Liver (tissue), 9 donors: ENCODE data around the gene WNT16. TPM values are rescaled to one million over a fixed set of nuclear protein-coding genes. Genes with fewer than 3 reads are reported as not detected.

Experiments used
- DNase-seq: peaks from one replicate; pipeline ENCODE4 v3.0.0-alpha.2; 2017; ENCODE audit warnings: low spot score
- H3K27ac ChIP-seq, 2 donors: one replicate each; pipeline ENCODE4 v1.7.0; 2013; ENCODE audit warnings: inconsistent platforms in 2 of 2, low read length in 2 of 2, control low read depth in 1 of 2, low read depth in 1 of 2, mild to moderate bottlenecking in 1 of 2
- H3K27me3 ChIP-seq, 4 donors: one replicate each; pipeline versions ENCODE4 v1.6.1 to v1.7.0; 2013; ENCODE audit warnings: low read length in 3 of 4, inconsistent platforms in 1 of 4, mild to moderate bottlenecking in 1 of 4, moderate library complexity in 1 of 4; ENCODE audit not compliant: control insufficient read depth in 4 of 4, insufficient read depth in 4 of 4
- H3K36me3 ChIP-seq, 4 donors: one replicate each; pipeline versions ENCODE4 v1.6.1 to v1.7.0; 2013; ENCODE audit warnings: low read length in 3 of 4, mild to moderate bottlenecking in 3 of 4, low read depth in 1 of 4, moderate library complexity in 1 of 4; ENCODE audit not compliant: control insufficient read depth in 4 of 4, insufficient read depth in 3 of 4
- H3K4me1 ChIP-seq, 4 donors: one replicate each; pipeline versions ENCODE4 v1.6.1 to v1.7.0; 2013; ENCODE audit warnings: low read length in 3 of 4, mild to moderate bottlenecking in 3 of 4, moderate library complexity in 1 of 4; ENCODE audit not compliant: control insufficient read depth in 4 of 4, insufficient read depth in 4 of 4
- H3K4me3 ChIP-seq, 3 donors: one replicate each; pipeline versions ENCODE4 v1.6.1 to v1.7.0; 2013; ENCODE audit warnings: low read length in 3 of 3, control low read depth in 1 of 3, low read depth in 1 of 3, mild to moderate bottlenecking in 1 of 3
- H3K9ac ChIP-seq, 2 donors: one replicate each; pipeline ENCODE4 v1.7.0; 2013; ENCODE audit warnings: low read length in 2 of 2, mild to moderate bottlenecking in 2 of 2, moderate library complexity in 2 of 2, control low read depth in 1 of 2, low read depth in 1 of 2
- H3K9me3 ChIP-seq, 4 donors: one replicate each; pipeline versions ENCODE4 v1.6.1 to v1.7.0; 2013; ENCODE audit warnings: low read length in 3 of 4; ENCODE audit not compliant: control insufficient read depth in 4 of 4
- FOXA1 ChIP-seq: IDR thresholded peaks from 2 replicates; pipeline ENCODE4 v1.6.1; 2016; ENCODE audit warnings: antibody characterized with exemption
- FOXA2 ChIP-seq: IDR thresholded peaks from 2 replicates; pipeline ENCODE4 v1.6.1; 2016; ENCODE audit warnings: antibody characterized with exemption
- GABPA ChIP-seq, 2 donors: IDR thresholded peaks in 1 of 2; conservative IDR thresholded peaks in 1 of 2; 2 replicates each; pipeline ENCODE4 v1.6.1; 2016; ENCODE audit warnings: antibody characterized with exemption in 2 of 2, mild to moderate bottlenecking in 1 of 2, moderate library complexity in 1 of 2
- HNF4A ChIP-seq, 2 donors: conservative IDR thresholded peaks; 2 replicates each; pipeline ENCODE4 v1.6.1; 2016; ENCODE audit warnings: antibody characterized with exemption in 2 of 2, mild to moderate bottlenecking in 2 of 2
- HNF4G ChIP-seq: IDR thresholded peaks from 2 replicates; pipeline ENCODE4 v1.6.1; 2016; ENCODE audit warnings: antibody characterized with exemption
- JUND ChIP-seq, 2 donors: IDR thresholded peaks; 2 replicates each; pipeline ENCODE4 v1.6.1; 2016; ENCODE audit warnings: antibody characterized with exemption in 2 of 2
- NR2F2 ChIP-seq: IDR thresholded peaks from 2 replicates; pipeline ENCODE4 v1.6.1; 2016; ENCODE audit warnings: antibody characterized with exemption
- RAD21 ChIP-seq, 2 donors: IDR thresholded peaks; 2 replicates each; pipeline ENCODE4 v1.6.1; 2016; ENCODE audit warnings: antibody characterized with exemption in 2 of 2, mild to moderate bottlenecking in 2 of 2
- SP1 ChIP-seq: IDR thresholded peaks from 2 replicates; pipeline ENCODE4 v1.6.1; 2018; ENCODE audit warnings: antibody characterized with exemption, mild to moderate bottlenecking
- TAF1 ChIP-seq: conservative IDR thresholded peaks from 2 replicates; pipeline ENCODE4 v1.6.1; 2016; ENCODE audit warnings: antibody characterized with exemption, mild to moderate bottlenecking
- YY1 ChIP-seq: IDR thresholded peaks from 2 replicates; pipeline ENCODE4 v1.6.1; 2016; ENCODE audit warnings: antibody characterized with exemption, mild to moderate bottlenecking
- WGBS: extraction: QIAGEN DNeasy Blood & Tissue Kit; methylation state at CpG from one replicate; pipeline ENCODE4 v1.1.7; 2013; 5-methylcytosine and 5-hydroxymethylcytosine counted together
- polyA plus RNA-seq, 2 donors: library from polyadenylated mRNA; stranded (reverse) in 1 of 2; unstranded in 1 of 2; fragments of 200-250 nt in 1 of 2; fragments of >200 nt in 1 of 2; fragmentation: Nextera tagmentation in 1 of 2; extraction: Ambion mirVana in 1 of 2; gene quantifications; one replicate each; pipeline versions ENCODE4 v1.2.1 to v1.2.3, GENCODE V29; 2013 to 2015
- total RNA-seq, 2 donors: library from RNA; depleted of rRNA; stranded (reverse); fragments of >200 nt; gene quantifications; one replicate each; pipeline ENCODE4 v1.2.3, GENCODE V29; 2014
- TF ChIP-seq, protein P1 (sequence below): IDR thresholded peaks from 2 replicates; pipeline ENCODE4 v1.6.1; 2016; ENCODE audit warnings: antibody characterized with exemption
- TF ChIP-seq, protein P2 (sequence below): IDR thresholded peaks from 2 replicates; pipeline ENCODE4 v1.6.1; 2016; ENCODE audit warnings: antibody characterized with exemption, mild to moderate bottlenecking
- TF ChIP-seq, protein P3 (sequence below): fragments of 150-350 bp; IDR thresholded peaks from 2 replicates; pipeline ENCODE4 v1.5.1; 2017; ENCODE audit warnings: improper control_type of control experiment, low read depth, low read length; ENCODE audit not compliant: missing input control
- TF ChIP-seq, protein P4 (sequence below): IDR thresholded peaks from 2 replicates; pipeline ENCODE4 v1.6.1; 2016; ENCODE audit warnings: antibody characterized with exemption
- donor health status: healthy.
- donor health status: healthy.
- donor health status: healthy.
- donor health status: healthy.
- donor health status: healthy.

WNT16 gene
- total and polyA plus RNA-seq, 4 donors: not detected

DNA sequence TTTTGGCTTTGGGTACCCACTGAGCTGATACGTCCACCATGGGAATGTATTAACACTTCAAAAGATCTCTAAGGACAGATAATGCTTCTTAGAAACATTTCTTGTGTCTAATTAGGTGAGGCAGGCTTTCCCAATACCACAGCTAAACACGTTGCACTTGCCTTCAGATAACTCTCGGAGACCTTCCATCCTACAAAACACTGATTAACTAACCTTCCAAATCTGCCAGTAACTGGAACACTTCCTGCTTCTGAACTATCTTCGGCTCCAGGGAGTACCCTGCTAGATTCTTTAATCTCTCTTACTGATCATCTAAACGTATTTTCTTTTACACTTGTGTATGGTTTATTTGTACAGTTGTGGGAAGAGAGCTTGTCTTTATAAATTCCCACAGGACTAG is 1.1 kb upstream of the WNT16 start:
- TF ChIP-seq NR2F2 (no peak), FOXA1 (no peak), HNF4G (no peak), GABPA (IDR thresholded peaks at IDR 0.05 in 1 of 2, conservative IDR thresholded peaks at IDR 0.05 in 1 of 2) (no peak), RAD21 (IDR thresholded peaks at IDR 0.05) (no peak), HNF4A (conservative IDR thresholded peaks at IDR 0.05) (no peak)
- TF ChIP-seq, protein P1, sequence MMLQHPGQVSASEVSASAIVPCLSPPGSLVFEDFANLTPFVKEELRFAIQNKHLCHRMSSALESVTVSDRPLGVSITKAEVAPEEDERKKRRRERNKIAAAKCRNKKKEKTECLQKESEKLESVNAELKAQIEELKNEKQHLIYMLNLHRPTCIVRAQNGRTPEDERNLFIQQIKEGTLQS: no peak
- TF ChIP-seq, protein P2, sequence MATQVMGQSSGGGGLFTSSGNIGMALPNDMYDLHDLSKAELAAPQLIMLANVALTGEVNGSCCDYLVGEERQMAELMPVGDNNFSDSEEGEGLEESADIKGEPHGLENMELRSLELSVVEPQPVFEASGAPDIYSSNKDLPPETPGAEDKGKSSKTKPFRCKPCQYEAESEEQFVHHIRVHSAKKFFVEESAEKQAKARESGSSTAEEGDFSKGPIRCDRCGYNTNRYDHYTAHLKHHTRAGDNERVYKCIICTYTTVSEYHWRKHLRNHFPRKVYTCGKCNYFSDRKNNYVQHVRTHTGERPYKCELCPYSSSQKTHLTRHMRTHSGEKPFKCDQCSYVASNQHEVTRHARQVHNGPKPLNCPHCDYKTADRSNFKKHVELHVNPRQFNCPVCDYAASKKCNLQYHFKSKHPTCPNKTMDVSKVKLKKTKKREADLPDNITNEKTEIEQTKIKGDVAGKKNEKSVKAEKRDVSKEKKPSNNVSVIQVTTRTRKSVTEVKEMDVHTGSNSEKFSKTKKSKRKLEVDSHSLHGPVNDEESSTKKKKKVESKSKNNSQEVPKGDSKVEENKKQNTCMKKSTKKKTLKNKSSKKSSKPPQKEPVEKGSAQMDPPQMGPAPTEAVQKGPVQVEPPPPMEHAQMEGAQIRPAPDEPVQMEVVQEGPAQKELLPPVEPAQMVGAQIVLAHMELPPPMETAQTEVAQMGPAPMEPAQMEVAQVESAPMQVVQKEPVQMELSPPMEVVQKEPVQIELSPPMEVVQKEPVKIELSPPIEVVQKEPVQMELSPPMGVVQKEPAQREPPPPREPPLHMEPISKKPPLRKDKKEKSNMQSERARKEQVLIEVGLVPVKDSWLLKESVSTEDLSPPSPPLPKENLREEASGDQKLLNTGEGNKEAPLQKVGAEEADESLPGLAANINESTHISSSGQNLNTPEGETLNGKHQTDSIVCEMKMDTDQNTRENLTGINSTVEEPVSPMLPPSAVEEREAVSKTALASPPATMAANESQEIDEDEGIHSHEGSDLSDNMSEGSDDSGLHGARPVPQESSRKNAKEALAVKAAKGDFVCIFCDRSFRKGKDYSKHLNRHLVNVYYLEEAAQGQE: no peak
- TF ChIP-seq, protein P3, sequence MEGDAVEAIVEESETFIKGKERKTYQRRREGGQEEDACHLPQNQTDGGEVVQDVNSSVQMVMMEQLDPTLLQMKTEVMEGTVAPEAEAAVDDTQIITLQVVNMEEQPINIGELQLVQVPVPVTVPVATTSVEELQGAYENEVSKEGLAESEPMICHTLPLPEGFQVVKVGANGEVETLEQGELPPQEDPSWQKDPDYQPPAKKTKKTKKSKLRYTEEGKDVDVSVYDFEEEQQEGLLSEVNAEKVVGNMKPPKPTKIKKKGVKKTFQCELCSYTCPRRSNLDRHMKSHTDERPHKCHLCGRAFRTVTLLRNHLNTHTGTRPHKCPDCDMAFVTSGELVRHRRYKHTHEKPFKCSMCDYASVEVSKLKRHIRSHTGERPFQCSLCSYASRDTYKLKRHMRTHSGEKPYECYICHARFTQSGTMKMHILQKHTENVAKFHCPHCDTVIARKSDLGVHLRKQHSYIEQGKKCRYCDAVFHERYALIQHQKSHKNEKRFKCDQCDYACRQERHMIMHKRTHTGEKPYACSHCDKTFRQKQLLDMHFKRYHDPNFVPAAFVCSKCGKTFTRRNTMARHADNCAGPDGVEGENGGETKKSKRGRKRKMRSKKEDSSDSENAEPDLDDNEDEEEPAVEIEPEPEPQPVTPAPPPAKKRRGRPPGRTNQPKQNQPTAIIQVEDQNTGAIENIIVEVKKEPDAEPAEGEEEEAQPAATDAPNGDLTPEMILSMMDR: no peak
- Histone ChIP-seq H3K36me3 (no peaks in the 10 kb centered on the region), H3K9ac (no peak overlapping the region), H3K4me3 (no peak overlapping the region), H3K27ac (no peak overlapping the region), H3K4me1 (peaks cover 0 to 18% (median 12%) of the 10 kb centered on the region in 4 donors), H3K9me3 (no peaks in the 10 kb centered on the region), H3K27me3 (peaks cover 0 to 12% (median 0%) of the 10 kb centered on the region in 4 donors)
- no peak for DNase-seq
- 50% methylated on average over 5 of the region's 5 CpGs for WGBS

DNA sequence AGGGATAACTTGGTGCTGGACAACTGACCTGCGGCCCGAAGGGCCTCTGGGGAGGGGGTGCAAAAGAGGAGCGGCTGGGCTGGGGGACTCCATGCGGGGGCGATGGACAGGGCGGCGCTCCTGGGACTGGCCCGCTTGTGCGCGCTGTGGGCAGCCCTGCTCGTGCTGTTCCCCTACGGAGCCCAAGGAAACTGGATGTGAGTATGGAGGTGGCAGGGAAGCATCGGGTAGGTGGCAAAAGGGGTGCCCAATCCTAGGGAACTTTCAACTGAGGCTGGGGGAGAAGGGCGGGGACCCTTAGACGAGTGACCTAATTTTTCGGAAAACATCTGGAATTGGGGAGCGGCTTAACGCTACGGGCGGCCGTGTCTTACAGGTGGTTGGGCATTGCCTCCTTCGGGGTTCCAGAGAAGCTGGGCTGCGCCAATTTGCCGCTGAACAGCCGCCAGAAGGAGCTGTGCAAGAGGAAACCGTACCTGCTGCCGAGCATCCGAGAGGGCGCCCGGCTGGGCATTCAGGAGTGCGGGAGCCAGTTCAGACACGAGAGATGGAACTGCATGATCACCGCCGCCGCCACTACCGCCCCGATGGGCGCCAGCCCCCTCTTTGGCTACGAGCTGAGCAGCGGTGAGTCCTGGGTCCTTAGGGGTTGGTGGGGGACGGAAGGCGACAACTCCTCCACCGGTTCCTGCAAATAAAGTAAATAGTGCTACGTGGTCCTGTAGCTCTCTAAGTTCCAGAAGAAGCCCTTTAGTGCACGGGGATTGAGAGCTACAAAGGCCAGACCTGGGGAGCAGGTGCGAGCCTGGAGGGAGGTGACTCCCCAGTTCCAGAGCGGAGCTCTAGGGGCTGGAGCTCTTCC is 622 bp downstream of the WNT16 start:
- TF ChIP-seq SP1 (no peak), TAF1 (no peak), YY1 (no peak), FOXA1 (no peak), JUND (IDR thresholded peaks at IDR 0.05) (no peak), GABPA (IDR thresholded peaks at IDR 0.05 in 1 of 2, conservative IDR thresholded peaks at IDR 0.05 in 1 of 2) (no peak), FOXA2 (no peak), RAD21 (IDR thresholded peaks at IDR 0.05) (no peak)
- TF ChIP-seq, protein P4, sequence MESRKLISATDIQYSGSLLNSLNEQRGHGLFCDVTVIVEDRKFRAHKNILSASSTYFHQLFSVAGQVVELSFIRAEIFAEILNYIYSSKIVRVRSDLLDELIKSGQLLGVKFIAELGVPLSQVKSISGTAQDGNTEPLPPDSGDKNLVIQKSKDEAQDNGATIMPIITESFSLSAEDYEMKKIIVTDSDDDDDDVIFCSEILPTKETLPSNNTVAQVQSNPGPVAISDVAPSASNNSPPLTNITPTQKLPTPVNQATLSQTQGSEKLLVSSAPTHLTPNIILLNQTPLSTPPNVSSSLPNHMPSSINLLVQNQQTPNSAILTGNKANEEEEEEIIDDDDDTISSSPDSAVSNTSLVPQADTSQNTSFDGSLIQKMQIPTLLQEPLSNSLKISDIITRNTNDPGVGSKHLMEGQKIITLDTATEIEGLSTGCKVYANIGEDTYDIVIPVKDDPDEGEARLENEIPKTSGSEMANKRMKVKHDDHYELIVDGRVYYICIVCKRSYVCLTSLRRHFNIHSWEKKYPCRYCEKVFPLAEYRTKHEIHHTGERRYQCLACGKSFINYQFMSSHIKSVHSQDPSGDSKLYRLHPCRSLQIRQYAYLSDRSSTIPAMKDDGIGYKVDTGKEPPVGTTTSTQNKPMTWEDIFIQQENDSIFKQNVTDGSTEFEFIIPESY: no peak
- TF ChIP-seq, protein P2: no peak
- Histone ChIP-seq H3K27ac (no peak overlapping the region), H3K4me1 (peaks cover 0 to 18% (median 12%) of the 10 kb centered on the region in 4 donors), H3K27me3 (peaks cover 0 to 12% (median under 1%) of the 10 kb centered on the region in 4 donors), H3K4me3 (peak overlapping the region in 1 of 3 donors; percentile 46), H3K36me3 (no peaks in the 10 kb centered on the region), H3K9me3 (no peaks in the 10 kb centered on the region), H3K9ac (no peak overlapping the region)
- no peak for DNase-seq
- 5% methylated on average over 47 of the region's 47 CpGs for WGBS
